OCI-M2 (cell line): ENCODE data around the gene HIGD1B.

Experiments used
- DNase-seq: peaks from one replicate; lab custom pipeline; 2025; ENCODE audit not compliant: unreplicated experiment; lab: John Stamatoyannopoulos, UW

The HIGD1B gene

GRCh38 chr17:44832805-44833204 is 14.9 kb upstream of the HIGD1B start:
- DNase-seq, result no peak

GRCh38 chr17:44837196-44837595 is 10.5 kb upstream of the HIGD1B start:
- no peak for DNase-seq

- no peak for DNase-seq
These were observed 7.4 kb upstream of the HIGD1B start for GRCh38 chr17:44840274-44840673.

- DNase-seq, result no peak
These were observed 6.7 kb upstream of the HIGD1B start for GRCh38 chr17:44840936-44841335.

- DNase-seq, result no peak
These were observed 4.9 kb upstream of the HIGD1B start for GRCh38 chr17:44842748-44843147.

GRCh38 chr17:44844390-44844830 is 3.3 kb upstream of the HIGD1B start:
- DNase-seq, result no peak

- DNase-seq, result no peak
These were observed 1.5 kb upstream of the HIGD1B start for GRCh38 chr17:44846206-44846605.

GRCh38 chr17:44848257-44848795 is 643 bp downstream of the HIGD1B start:
- DNase-seq, result no peak

- DNase-seq, result no peak
These were observed 1.3 kb downstream of the HIGD1B start for GRCh38 chr17:44848961-44849489.

- DNase-seq, result no peak
These were observed 2.3 kb downstream of the HIGD1B start for GRCh38 chr17:44850025-44850424.

- DNase-seq, result no peak
These were observed 2.9 kb downstream of the HIGD1B start for GRCh38 chr17:44850612-44851011.

- no peak for DNase-seq
These were observed 6.5 kb downstream of the HIGD1B start for GRCh38 chr17:44854192-44854591.

GRCh38 chr17:44859701-44860100 is 12.0 kb downstream of the HIGD1B start:
- no peak for DNase-seq

GRCh38 chr17:44862278-44862914 is 14.7 kb downstream of the HIGD1B start:
- DNase-seq, result no peak

GRCh38 chr17:44863061-44863918 is 15.6 kb downstream of the HIGD1B start:
- DNase-seq, result no peak

- no peak for DNase-seq
These were observed 17.1 kb downstream of the HIGD1B start for GRCh38 chr17:44864831-44865230.

GRCh38 chr17:44865231-44865660 is 17.6 kb downstream of the HIGD1B start:
- DNase-seq, result no peak

- DNase-seq, result no peak
These were observed 18.2 kb downstream of the HIGD1B start for GRCh38 chr17:44865931-44866330.

- DNase-seq, result no peak
These were observed 20.2 kb downstream of the HIGD1B start for GRCh38 chr17:44867841-44868240.

GRCh38 chr17:44871556-44871955 is 23.9 kb downstream of the HIGD1B start:
- no peak for DNase-seq

- DNase-seq, result no peak
These were observed 24.6 kb downstream of the HIGD1B start for GRCh38 chr17:44872131-44872768.
